Measurements from ENCODE around the gene GIT2. TPM values are rescaled to one million over a fixed set of nuclear protein-coding genes. Genes with fewer than 3 reads are reported as not detected.

The GIT2 gene
- total and polyA plus RNA-seq, 2 of the 8 experiments (the other 6 are each of a cell fraction or from before 2014, with no cell fraction given) = 9.6 to 20.7 TPM

- no peak for TF ChIP-seq BRCA1 (IDR thresholded peaks at IDR 0.05; ENCODE audit: low read depth, low read length)
- TF ChIP-seq BCL11A (IDR thresholded peaks at IDR 0.05; ENCODE audit: low read depth in 2 of 2, low read length in 2 of 2) = no peak
- no peak for TF ChIP-seq RXRA (IDR thresholded peaks at IDR 0.05; ENCODE audit: insufficient read depth, low read depth, low read length)
- no peak for TF ChIP-seq ZNF274 (IDR thresholded peaks at IDR 0.05; ENCODE audit: borderline replicate concordance, extremely low read depth, low read length)
Measured at GRCh38 chr12:109968801-109969200, 27.4 kb downstream of the GIT2 start (continued).
